PC-9 (cell line): ENCODE measurements around the gene PURA. TPM values are rescaled to one million over a fixed set of nuclear protein-coding genes. Genes with fewer than 3 reads are reported as not detected.

ENCODE experiments used
- BruUV-seq: library from RNA; stranded (reverse); fragments of 400-500 nt; replicated peaks from 2 replicates; lab custom pipeline; 2021; lab: Mats Ljungman, UMichigan
- CTCF ChIA-PET: fragments of 300-600 bp; sonication (Branson Sonifier 250); formaldehyde crosslinking; loops from one replicate; lab custom pipeline; 2022; ENCODE audit warnings: antibody characterized with exemption; lab: Charles Lee
- POLR2A ChIA-PET: fragments of 300-600 bp; sonication (Branson Sonifier 250); formaldehyde crosslinking; loops from one replicate; lab custom pipeline; 2022; ENCODE audit warnings: antibody characterized with exemption; ENCODE audit not compliant: unreplicated experiment; lab: Charles Lee
- DNase-seq, 2 experiments: peaks; one replicate each; pipeline versions ENCODE4 v3.0.0 to v3.0.0-alpha.2; 2015 to 2022; ENCODE audit warnings: mixed read lengths in 1 of 2
- H2AFZ ChIP-seq: fragments of 200-600 bp; sonication (generic); 2 replicates; pipeline ENCODE4 v1.8.1; 2017; ENCODE audit warnings: antibody characterized with exemption
- H3F3A ChIP-seq: fragments of 200-600 bp; sonication (generic); 2 replicates; pipeline ENCODE4 v1.8.1; 2017; ENCODE audit warnings: antibody characterized with exemption, mild to moderate bottlenecking, low read depth; ENCODE audit not compliant: insufficient read depth
- H3K27ac ChIP-seq: fragments of 200-600 bp; sonication (generic); 2 replicates; pipeline ENCODE4 v1.6.1; 2016; ENCODE audit warnings: mixed run types
- H3K27me3 ChIP-seq: fragments of 200-600 bp; sonication (generic); 2 replicates; pipeline ENCODE4 v1.6.1; 2016; ENCODE audit warnings: low read depth, mixed run types; ENCODE audit not compliant: insufficient read depth
- H3K36me3 ChIP-seq: fragments of 200-600 bp; sonication (generic); 2 replicates; pipeline ENCODE4 v1.6.1; 2016; ENCODE audit warnings: low read depth, mixed run types
- H3K4me1 ChIP-seq: fragments of 200-600 bp; sonication (generic); replicated peaks from 2 replicates; pipeline ENCODE4 v1.6.1; 2016; ENCODE audit warnings: mixed run types; ENCODE audit not compliant: insufficient read depth
- H3K4me2 ChIP-seq: fragments of 200-600 bp; sonication (generic); 2 replicates; pipeline ENCODE4 v1.6.1; 2017; ENCODE audit warnings: mixed run types
- H3K4me3 ChIP-seq: fragments of 200-600 bp; sonication (generic); 2 replicates; pipeline ENCODE4 v1.6.1; 2016; ENCODE audit warnings: mixed run types
- H3K79me2 ChIP-seq: fragments of 200-600 bp; sonication (generic); 2 replicates; pipeline ENCODE4 v1.6.1; 2017; ENCODE audit warnings: low read depth, mixed run types
- H3K9me2 ChIP-seq: fragments of 200-600 bp; sonication (generic); 2 replicates; pipeline ENCODE4 v1.8.1; 2017; ENCODE audit warnings: mild to moderate bottlenecking; ENCODE audit not compliant: insufficient read depth
- H3K9me3 ChIP-seq: fragments of 200-600 bp; sonication (generic); 2 replicates; pipeline ENCODE4 v1.8.1; 2016; ENCODE audit warnings: low read depth; ENCODE audit not compliant: insufficient read depth
- H4K20me1 ChIP-seq: fragments of 200-600 bp; sonication (generic); 2 replicates; pipeline ENCODE4 v1.8.1; 2017; ENCODE audit not compliant: insufficient read depth
- CTCF ChIP-seq: fragments of 200-600 bp; sonication (generic); conservative IDR thresholded peaks from 2 replicates; pipeline ENCODE4 v1.6.1; 2017; ENCODE audit warnings: mixed run types, antibody characterized with exemption, mild to moderate bottlenecking, moderate library complexity
- EZH2 ChIP-seq: fragments of 200-600 bp; sonication (generic); IDR thresholded peaks from 2 replicates; pipeline ENCODE4 v1.8.0; 2017; ENCODE audit warnings: antibody characterized with exemption, low read depth
- intact Hi-C: fragments of 100-400 bp; cut with micrococcal nuclease; formaldehyde crosslinking; loops from one replicate; pipeline ENCODE4 v1.10.0; 2022; ENCODE audit not compliant: unreplicated experiment
- total RNA-seq: library from RNA; stranded (reverse); gene quantifications from 2 replicates; pipeline ENCODE4 v1.2.3, GENCODE V29; 2021

PURA gene
- total RNA-seq, 1 experiment from 2014 or later, result 13.6 TPM

- CTCF ChIA-PET, result interaction anchor here (1.2 kb wide), 1 partner anchor 82 kb away, joined by 3 read pairs; no protein-coding TSS in a partner anchor
- peak; percentile 95 for TF ChIP-seq CTCF
- TF ChIP-seq EZH2, result no peak
Observed at GRCh38 chr5:140157032-140157781, 43.3 kb downstream of the PURA start.

GRCh38 chr5:140159014-140159927, 45.4 kb downstream of the PURA start:
- DNase-seq, result no peak
- Histone ChIP-seq H2AFZ (no peak overlapping the region), H4K20me1 (no peaks in the 10 kb centered on the region), H3K27me3 (no peaks in the 10 kb centered on the region), H3K9me2 (no peaks in the 10 kb centered on the region), H3F3A (no peaks in the 10 kb centered on the region), H3K4me3 (no peak overlapping the region), H3K4me2 (no peak overlapping the region), H3K36me3 (no peaks in the 10 kb centered on the region), H3K79me2 (no peaks in the 10 kb centered on the region), H3K27ac (no peak overlapping the region), H3K4me1 (peaks cover 4% of the 10 kb centered on the region), H3K9me3 (no peaks in the 10 kb centered on the region)
- ChIA-PET CTCF (no interaction called here), POLR2A (interaction anchor here (0.7 kb wide), 1 partner anchor 52 kb away, joined by 4 read pairs; no protein-coding TSS in a partner anchor)
- TF ChIP-seq CTCF (no peak), EZH2 (no peak)
- intact Hi-C loops, result loop anchor here (1.0 to 5.0 kb wide), 2 partner anchors 198 to 372 kb away; no protein-coding TSS in a partner anchor
- BruUV-seq, result no TSS peak

More at GRCh38 chr5:140157032-140157781, 43.3 kb downstream of the PURA start:
- Histone ChIP-seq H2AFZ (no peak overlapping the region), H4K20me1 (no peaks in the 10 kb centered on the region; the same call in 1 of the 2 replicates), H3K27me3 (no peaks in the 10 kb centered on the region), H3K4me2 (peak overlapping the region; percentile 61), H3F3A (no peaks in the 10 kb centered on the region), H3K4me1 (peaks cover 4% of the 10 kb centered on the region), H3K4me3 (no peak overlapping the region), H3K9me2 (no peaks in the 10 kb centered on the region), H3K79me2 (no peaks in the 10 kb centered on the region), H3K9me3 (no peaks in the 10 kb centered on the region), H3K27ac (no peak overlapping the region), H3K36me3 (no peaks in the 10 kb centered on the region)
- POLR2A ChIA-PET, result no interaction called here
- intact Hi-C loops, result loop anchor here (1.0 to 5.0 kb wide), 3 partner anchors 84 to 200 kb away; no protein-coding TSS in a partner anchor
- no TSS peak for BruUV-seq
- peak; percentile 58 to 80 for DNase-seq

GRCh38 chr5:140162275-140162674, 48.4 kb downstream of the PURA start:
- ChIA-PET CTCF (no interaction called here), POLR2A (no interaction called here)
- no peak for DNase-seq
- Histone ChIP-seq H4K20me1 (no peaks in the 10 kb centered on the region), H3K79me2 (no peaks in the 10 kb centered on the region), H3K4me1 (peaks cover 12% of the 10 kb centered on the region), H3K36me3 (no peaks in the 10 kb centered on the region), H3K4me3 (no peak overlapping the region), H3K4me2 (no peak overlapping the region), H3K9me3 (no peaks in the 10 kb centered on the region), H3F3A (peaks cover 4% of the 10 kb centered on the region; the same call in 1 of the 2 replicates), H2AFZ (no peak overlapping the region), H3K9me2 (no peaks in the 10 kb centered on the region), H3K27ac (no peak overlapping the region), H3K27me3 (no peaks in the 10 kb centered on the region)
- BruUV-seq, result no TSS peak
- intact Hi-C loops, result no loop called here
- TF ChIP-seq EZH2 (no peak), CTCF (no peak)
